Small intestine (tissue), 7 donors: ENCODE data around the gene THOC7. TPM values are rescaled to one million over a fixed set of nuclear protein-coding genes. Genes with fewer than 3 reads are reported as not detected.

Source experiments
- DNase-seq, 2 donors: peaks; one replicate each; pipeline versions ENCODE4 v3.0.0 to v3.0.0-alpha.2; 2013
- FAIRE-seq: peaks from 2 replicates; lab custom pipeline; 2012; peaks lifted over from hg19 to GRCh38; lab: Jason Lieb, UNC
- H3K27ac ChIP-seq, 3 donors: one replicate each; pipeline ENCODE4 v1.5.1; 2013; ENCODE audit warnings: low read length in 2 of 3, mild to moderate bottlenecking in 2 of 3, control low read depth in 1 of 3, inconsistent platforms in 1 of 3, low read depth in 1 of 3, moderate library complexity in 1 of 3
- H3K27me3 ChIP-seq, 3 donors: one replicate each; pipeline ENCODE4 v1.6.1; 2013; ENCODE audit warnings: low read length in 3 of 3, inconsistent platforms in 1 of 3; ENCODE audit not compliant: control insufficient read depth in 3 of 3, insufficient read depth in 3 of 3
- H3K36me3 ChIP-seq, 3 donors: one replicate each; pipeline ENCODE4 v1.6.1; 2013; ENCODE audit warnings: low read length in 3 of 3, inconsistent platforms in 1 of 3, low read depth in 1 of 3, mild to moderate bottlenecking in 1 of 3, moderate library complexity in 1 of 3; ENCODE audit not compliant: control insufficient read depth in 3 of 3, insufficient read depth in 2 of 3
- H3K4me1 ChIP-seq, 3 donors: one replicate each; pipeline ENCODE4 v1.6.1; 2013; ENCODE audit warnings: low read length in 2 of 3, inconsistent platforms in 1 of 3, low read depth in 1 of 3, mild to moderate bottlenecking in 1 of 3, moderate library complexity in 1 of 3; ENCODE audit not compliant: control insufficient read depth in 3 of 3, insufficient read depth in 2 of 3
- H3K4me3 ChIP-seq, 3 donors: one replicate each; pipeline ENCODE4 v1.5.1; 2013; ENCODE audit warnings: low read length in 3 of 3, control low read depth in 1 of 3, inconsistent platforms in 1 of 3, low read depth in 1 of 3, mild to moderate bottlenecking in 1 of 3, moderate library complexity in 1 of 3
- H3K9me3 ChIP-seq, 2 donors: one replicate each; pipeline ENCODE4 v1.6.1; 2013; ENCODE audit warnings: low read depth in 1 of 2, low read length in 1 of 2; ENCODE audit not compliant: control insufficient read depth in 2 of 2, insufficient read depth in 1 of 2
- WGBS, 3 donors: extraction: QIAGEN DNeasy Blood & Tissue Kit; methylation state at CpG; one replicate each; pipeline ENCODE4 v1.1.7; 2013; 5-methylcytosine and 5-hydroxymethylcytosine counted together
- polyA plus RNA-seq, 4 donors: library from polyadenylated mRNA; stranded (reverse) in 3 of 4; unstranded in 1 of 4; fragments of 200-250 nt in 3 of 4; fragments of 120-200 nt in 1 of 4; gene quantifications; one replicate each; pipeline versions ENCODE4 v1.2.1 to v1.2.3, GENCODE V29; 2013
- donor health status: healthy with polysubstance abuse.
- donor health status: control.
- donor health status: control.
- donor health status: Bipolar disorder and iron deficiency.
- donor health status: healthy.

Gene THOC7
- polyA plus RNA-seq, 4 donors = 74.4 to 114 (median 85.4) TPM

DNA sequence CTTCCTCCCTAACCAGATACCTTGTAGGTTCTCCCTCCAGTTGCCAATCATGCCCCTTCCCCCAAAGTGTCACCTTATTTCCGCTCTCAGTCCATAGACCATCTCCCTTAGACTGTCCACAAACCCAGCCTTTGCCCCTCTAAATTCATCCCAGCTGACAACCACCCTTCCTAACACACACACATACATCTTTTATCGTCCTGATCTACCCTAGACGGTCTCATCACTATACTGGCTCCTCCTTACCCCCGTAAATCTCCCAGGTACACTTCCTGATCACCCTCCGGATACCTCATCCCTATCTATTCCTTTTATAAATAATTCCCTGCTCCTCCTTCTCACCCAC is 828 bp downstream of the THOC7 start:
- no peak for FAIRE-seq
- no peaks in the 10 kb centered on the region for H3K9me3 ChIP-seq
- H3K36me3 ChIP-seq = peaks cover 0 to 2% (median 0%) of the 10 kb centered on the region in 3 donors
- H3K27me3 ChIP-seq = no peaks in the 10 kb centered on the region
- H3K4me1 ChIP-seq = peaks cover 3 to 13% (median 13%) of the 10 kb centered on the region in 3 donors
- 11 to 19% (median 13%) methylated on average over 5 of the region's 5 CpGs for WGBS, 3 donors
- DNase-seq = no peak
- H3K27ac ChIP-seq = peak overlapping the region in 2 of 3 donors; percentile 81 to 91
- peak overlapping the region; percentile 95 to 99 (median 96) for H3K4me3 ChIP-seq

DNA sequence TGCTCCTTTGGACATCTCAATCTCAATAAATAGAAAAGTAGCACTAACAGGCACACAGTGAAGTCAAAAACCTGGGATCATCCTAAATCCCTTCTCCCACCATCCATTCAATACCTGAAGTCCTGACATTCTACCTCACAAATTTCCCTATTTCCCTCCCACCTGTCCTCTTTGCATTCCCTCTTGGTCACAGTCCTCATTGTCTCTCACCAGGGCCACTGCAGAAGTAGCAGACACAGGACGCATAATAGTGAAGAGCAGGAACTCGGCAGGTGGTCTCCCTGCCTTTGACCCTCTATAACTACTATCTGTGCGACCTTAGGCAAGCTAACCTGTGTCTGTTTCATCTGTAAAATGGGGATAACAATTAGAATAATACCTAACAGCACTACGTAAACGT is 2.3 kb downstream of the THOC7 start:
- Histone ChIP-seq H3K27ac (no peak overlapping the region), H3K36me3 (peaks cover 0 to 2% (median 0%) of the 10 kb centered on the region in 3 donors), H3K4me1 (peaks cover 3 to 13% (median 13%) of the 10 kb centered on the region in 3 donors), H3K4me3 (no peak overlapping the region), H3K9me3 (no peaks in the 10 kb centered on the region), H3K27me3 (no peaks in the 10 kb centered on the region)
- DNase-seq (no peak), FAIRE-seq (no peak)
- 84 to 89% (median 84%) methylated on average over 5 of the region's 5 CpGs for WGBS, 3 donors

DNA sequence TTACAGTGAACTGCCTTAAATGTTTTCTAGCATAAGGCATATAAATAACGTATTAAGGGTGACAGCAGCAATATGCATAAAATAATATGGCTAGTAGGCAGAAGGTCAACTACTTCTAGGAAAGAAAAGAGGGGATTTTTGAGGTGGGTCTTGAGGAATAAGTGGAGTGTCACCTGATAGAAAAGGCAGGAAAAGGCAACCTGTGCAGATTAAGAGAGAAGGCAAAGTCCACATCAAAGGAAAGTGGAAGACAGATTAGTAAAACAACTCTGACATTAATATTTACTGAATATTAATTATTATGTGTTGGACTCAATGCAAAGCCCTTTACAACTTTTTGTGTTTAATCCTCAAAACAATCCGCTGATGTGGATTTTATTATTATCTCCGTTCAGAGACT is 2.8 kb downstream of the THOC7 start:
- Histone ChIP-seq H3K27ac (no peak overlapping the region), H3K27me3 (no peaks in the 10 kb centered on the region), H3K9me3 (no peaks in the 10 kb centered on the region), H3K4me3 (no peak overlapping the region), H3K4me1 (peaks cover 3 to 13% (median 13%) of the 10 kb centered on the region in 3 donors), H3K36me3 (no peaks in the 10 kb centered on the region)
- DNase-seq = peak; percentile 47 to 57
- FAIRE-seq = no peak
- 10 to 59% (median 33%) methylated on average over 3 of the region's 3 CpGs for WGBS, 3 donors

DNA sequence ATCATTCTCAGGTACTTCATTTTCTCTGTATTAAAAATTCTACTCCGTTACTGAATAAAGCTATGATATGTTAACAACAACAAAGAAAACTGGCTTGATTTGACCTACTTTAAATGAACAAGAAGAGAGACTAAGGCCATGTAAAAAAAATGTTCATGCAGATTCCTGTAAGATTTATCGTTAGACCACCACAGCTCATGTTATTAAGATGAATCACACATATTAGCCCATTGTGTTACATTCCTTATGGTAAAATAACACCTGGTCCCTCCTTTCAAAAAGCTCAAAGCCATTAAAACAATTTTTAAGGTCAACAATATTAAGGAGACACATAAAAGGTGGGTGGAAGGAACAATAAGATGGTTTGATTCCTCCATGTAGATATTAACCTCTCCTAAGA is 6.3 kb downstream of the THOC7 start:
- DNase-seq (no peak), FAIRE-seq (no peak)
- H3K36me3 ChIP-seq = peaks cover 0 to 2% (median 0%) of the 10 kb centered on the region in 3 donors
- peaks cover 0 to 8% (median 7%) of the 10 kb centered on the region in 3 donors for H3K4me1 ChIP-seq
- no peak overlapping the region for H3K27ac ChIP-seq
- H3K4me3 ChIP-seq = no peak overlapping the region
- no peaks in the 10 kb centered on the region for H3K9me3 ChIP-seq
- H3K27me3 ChIP-seq = no peaks in the 10 kb centered on the region
- 94 to 95% (median 95%) methylated on average over 2 of the region's 2 CpGs for whole genome bisulfite sequencing, 3 donors

DNA sequence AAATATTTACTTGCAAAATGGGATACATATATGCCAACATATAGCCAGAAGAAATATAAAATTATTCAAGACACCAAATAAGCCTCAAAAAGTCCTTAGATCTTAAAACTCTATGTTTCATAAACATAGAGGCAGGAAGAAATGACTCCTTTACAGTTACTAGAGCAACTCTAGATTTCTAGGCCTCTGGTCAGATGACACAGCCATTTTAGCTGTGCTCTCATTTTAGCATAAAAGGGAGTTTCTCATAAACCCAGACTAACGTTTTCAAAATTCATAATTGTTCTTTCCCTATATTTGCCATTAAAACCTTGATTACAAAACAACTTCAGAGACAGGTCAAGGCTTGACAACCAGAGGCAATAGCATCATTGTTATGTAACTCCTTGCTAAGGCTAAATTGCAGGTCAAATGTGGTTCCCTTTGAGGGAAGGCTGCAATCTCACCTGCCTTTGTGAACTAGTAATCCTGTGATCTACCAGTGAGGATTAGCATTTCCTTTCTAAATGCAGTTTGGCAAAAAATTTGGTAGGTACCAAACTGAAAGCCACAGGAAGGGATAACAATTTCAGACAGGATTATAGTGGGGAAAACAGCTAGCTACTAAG is 8.2 kb downstream of the THOC7 start:
- DNase-seq (no peak), FAIRE-seq (no peak)
- Histone ChIP-seq H3K27me3 (no peaks in the 10 kb centered on the region), H3K4me1 (no peaks in the 10 kb centered on the region), H3K9me3 (no peaks in the 10 kb centered on the region), H3K27ac (no peak overlapping the region), H3K36me3 (peaks cover 0 to 7% (median 0%) of the 10 kb centered on the region in 3 donors), H3K4me3 (no peak overlapping the region)
- WGBS, 3 donors = 41 to 53% (median 49%) methylated on average over 1 of the region's 1 CpG

DNA sequence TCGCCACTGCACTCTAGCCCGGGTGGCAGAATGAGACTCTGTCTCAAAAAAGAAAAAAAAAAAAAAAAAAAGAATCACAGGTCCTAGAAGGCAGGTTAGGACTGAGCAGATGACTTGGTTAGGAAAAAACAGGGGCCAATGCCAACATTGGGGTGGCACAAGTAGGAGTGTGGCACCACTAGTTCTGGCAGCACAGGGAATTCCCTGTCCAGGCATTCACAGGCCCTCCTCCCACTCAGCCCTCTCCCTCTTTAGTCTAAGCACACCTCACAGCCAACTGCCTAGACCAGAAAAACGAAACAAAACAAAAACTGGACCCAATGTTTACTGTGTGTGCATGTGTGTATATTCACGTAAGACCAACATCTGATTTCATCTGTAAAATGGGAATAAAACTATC is 10.5 kb downstream of the THOC7 start:
- H3K4me1 ChIP-seq = no peaks in the 10 kb centered on the region
- no peak for FAIRE-seq
- H3K4me3 ChIP-seq = no peak overlapping the region
- no peak overlapping the region for H3K27ac ChIP-seq
- no peak for DNase-seq
- WGBS, 3 donors = 84 to 94% (median 91%) methylated on average over 4 of the region's 4 CpGs
- H3K27me3 ChIP-seq = no peaks in the 10 kb centered on the region
- peaks cover 0 to 7% (median 0%) of the 10 kb centered on the region in 3 donors for H3K36me3 ChIP-seq
- no peaks in the 10 kb centered on the region for H3K9me3 ChIP-seq

DNA sequence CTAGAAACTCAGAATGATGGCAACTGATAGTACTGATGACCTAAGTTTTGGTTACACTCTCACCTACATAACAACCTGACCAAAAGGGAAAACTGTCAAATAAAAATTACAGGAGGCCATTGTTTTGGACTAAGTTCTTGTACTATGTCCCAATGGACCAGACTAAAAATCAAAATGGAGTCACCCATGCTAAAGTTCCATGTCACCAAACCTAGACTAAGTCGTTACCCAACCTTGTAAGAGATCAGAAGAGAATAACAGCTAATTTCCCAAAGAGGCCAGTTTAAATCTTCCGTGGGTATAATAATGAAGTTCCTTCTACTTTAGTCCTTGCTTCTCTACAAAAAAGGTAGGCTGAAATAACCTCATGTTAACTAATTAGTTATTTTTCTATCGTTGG is 12.3 kb downstream of the THOC7 start:
- Histone ChIP-seq H3K4me3 (no peak overlapping the region), H3K36me3 (peaks cover 0 to 7% (median 0%) of the 10 kb centered on the region in 3 donors), H3K4me1 (no peaks in the 10 kb centered on the region), H3K27me3 (no peaks in the 10 kb centered on the region), H3K27ac (no peak overlapping the region), H3K9me3 (no peaks in the 10 kb centered on the region)
- 96 to 98% (median 97%) methylated on average over 3 of the region's 3 CpGs for WGBS, 3 donors
- DNase-seq (no peak), FAIRE-seq (no peak)

DNA sequence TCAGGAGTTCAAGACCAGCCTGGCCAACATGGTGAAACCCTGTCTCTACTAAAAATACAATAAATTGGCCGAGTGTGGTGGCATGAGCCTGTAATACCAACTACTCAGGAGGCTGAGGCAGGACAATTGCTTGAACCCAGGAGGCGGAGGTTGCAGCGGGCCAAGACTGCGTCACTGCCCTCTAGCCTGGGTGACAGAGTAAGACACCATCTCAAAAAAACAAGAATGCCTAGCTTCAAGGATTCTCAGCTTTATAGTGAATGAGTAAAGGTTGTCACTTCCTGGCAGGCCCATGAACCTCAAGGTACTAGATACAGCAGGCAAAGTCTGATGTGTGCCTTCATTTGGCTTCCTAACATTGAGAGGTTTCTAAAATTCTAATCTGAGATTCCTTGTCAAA is 14.4 kb downstream of the THOC7 start:
- no peaks in the 10 kb centered on the region for H3K9me3 ChIP-seq
- H3K27ac ChIP-seq = no peak overlapping the region
- no peak overlapping the region for H3K4me3 ChIP-seq
- 94 to 98% (median 97%) methylated on average over 4 of the region's 4 CpGs for WGBS, 3 donors
- DNase-seq (no peak), FAIRE-seq (no peak)
- H3K36me3 ChIP-seq = peaks cover 0 to 7% (median 0%) of the 10 kb centered on the region in 3 donors
- H3K27me3 ChIP-seq = no peaks in the 10 kb centered on the region
- H3K4me1 ChIP-seq = no peaks in the 10 kb centered on the region
